Naive B cell (primary cell): Measurements from ENCODE around the gene PNLIPRP2. TPM values are rescaled to one million over a fixed set of nuclear protein-coding genes. Genes with fewer than 3 reads are reported as not detected.

ENCODE experiments used
- ATAC-seq, 2 donors: fragments of 150-1000 bp; cut with Tn5 transposase; 2 replicates each; pipeline ENCODE4 v1.10.0; 2021; ENCODE audit warnings: low read depth in 2 of 2, mild to moderate bottlenecking in 2 of 2, moderate library complexity in 2 of 2
- DNase-seq: peaks from one replicate; pipeline ENCODE4 v3.0.0; 2022
- H3K27ac Mint-ChIP-seq, 6 donors: one replicate each; pipeline ENCODE4 v1.8.0; 2020 to 2022; ENCODE audit warnings: mild to moderate bottlenecking in 6 of 6, mixed read lengths in 6 of 6, moderate library complexity in 5 of 6, inconsistent platforms in 2 of 6
- H3K27me3 Mint-ChIP-seq, 3 donors: one replicate each; pipeline ENCODE4 v1.8.0; 2021 to 2022; ENCODE audit warnings: mixed read lengths in 3 of 3, mild to moderate bottlenecking in 1 of 3
- H3K36me3 Mint-ChIP-seq, 2 donors: one replicate each; pipeline ENCODE4 v1.8.0; 2020 to 2022; ENCODE audit warnings: mixed read lengths in 2 of 2, inconsistent platforms in 1 of 2, mild to moderate bottlenecking in 1 of 2
- H3K4me1 Mint-ChIP-seq, 3 donors: one replicate each; pipeline ENCODE4 v1.8.0; 2020 to 2022; ENCODE audit warnings: mixed read lengths in 3 of 3, inconsistent platforms in 1 of 3, mild to moderate bottlenecking in 1 of 3, moderate library complexity in 1 of 3
- H3K4me3 Mint-ChIP-seq, 8 donors: one replicate each; pipeline ENCODE4 v1.8.0; 2020 to 2022; ENCODE audit warnings: mild to moderate bottlenecking in 8 of 8, mixed read lengths in 8 of 8, moderate library complexity in 8 of 8, inconsistent platforms in 2 of 8
- H3K9me3 Mint-ChIP-seq, 7 donors: one replicate each; pipeline ENCODE4 v1.8.0; 2020 to 2022; ENCODE audit warnings: mixed read lengths in 7 of 7, mild to moderate bottlenecking in 5 of 7, inconsistent platforms in 2 of 7, moderate library complexity in 1 of 7
- polyA plus RNA-seq, 6 donors: library from polyadenylated mRNA; unstranded; fragments of 300-500 nt; fragmentation: Illumina TruSeq; gene quantifications; one replicate each; pipeline ENCODE4 v1.2.3, GENCODE V29; 2021; ENCODE audit warnings: low read depth in 6 of 6

Gene PNLIPRP2
- polyA plus RNA-seq, 6 donors from 2014 or later = not detected

- DNase-seq = no peak
- Mint-ChIP-seq H3K36me3 (no peaks in the 10 kb centered on the region), H3K27ac (no peak overlapping the region), H3K4me3 (no peak overlapping the region), H3K4me1 (no peaks in the 10 kb centered on the region), H3K9me3 (peaks cover 6 to 26% (median 13%) of the 10 kb centered on the region in 7 donors), H3K27me3 (peaks cover 0 to 2% (median 0%) of the 10 kb centered on the region in 3 donors)
- no peak for ATAC-seq
These were observed 28.1 kb downstream of the PNLIPRP2 start for GRCh38 chr10:116648903-116649302.

- peaks cover 3 to 22% (median 12%) of the 10 kb centered on the region in 7 donors for H3K9me3 Mint-ChIP-seq
- peaks cover 0 to 10% (median 6%) of the 10 kb centered on the region in 3 donors for H3K27me3 Mint-ChIP-seq
- H3K4me1 Mint-ChIP-seq = no peaks in the 10 kb centered on the region
- no peak overlapping the region for H3K4me3 Mint-ChIP-seq
- ATAC-seq = no peak
- no peak for DNase-seq
- no peaks in the 10 kb centered on the region for H3K36me3 Mint-ChIP-seq
- H3K27ac Mint-ChIP-seq = no peak overlapping the region
These were observed 33.1 kb downstream of the PNLIPRP2 start for GRCh38 chr10:116653885-116654284.

DNA sequence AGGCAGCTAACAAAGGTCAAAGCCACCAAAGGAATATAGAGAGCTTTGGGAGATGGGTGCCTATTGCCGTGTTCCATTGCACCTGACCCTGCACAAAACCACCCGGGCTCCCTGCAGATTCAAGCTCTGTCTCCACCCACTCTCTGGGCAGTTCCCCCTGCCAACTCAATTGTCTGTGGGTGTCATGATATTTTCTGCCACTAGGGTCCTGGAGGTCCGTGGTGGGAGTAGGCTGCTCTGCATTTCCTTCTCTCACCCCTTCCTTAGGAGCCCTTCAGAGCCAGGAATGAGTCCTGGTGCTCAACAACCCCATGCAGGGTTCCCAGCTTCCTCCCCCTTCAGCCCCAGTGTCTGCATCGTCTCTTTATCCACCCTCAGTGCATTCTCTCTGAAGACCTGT, 34.1 kb downstream of the PNLIPRP2 start:
- Mint-ChIP-seq H3K9me3 (peaks cover 0 to 14% (median 9%) of the 10 kb centered on the region in 7 donors), H3K4me3 (no peak overlapping the region), H3K27ac (peak overlapping the region in 1 of 6 donors; percentile 38), H3K4me1 (no peaks in the 10 kb centered on the region), H3K27me3 (peaks cover 0 to 10% (median 6%) of the 10 kb centered on the region in 3 donors), H3K36me3 (no peaks in the 10 kb centered on the region)
- DNase-seq = no peak
- ATAC-seq = no peak

DNA sequence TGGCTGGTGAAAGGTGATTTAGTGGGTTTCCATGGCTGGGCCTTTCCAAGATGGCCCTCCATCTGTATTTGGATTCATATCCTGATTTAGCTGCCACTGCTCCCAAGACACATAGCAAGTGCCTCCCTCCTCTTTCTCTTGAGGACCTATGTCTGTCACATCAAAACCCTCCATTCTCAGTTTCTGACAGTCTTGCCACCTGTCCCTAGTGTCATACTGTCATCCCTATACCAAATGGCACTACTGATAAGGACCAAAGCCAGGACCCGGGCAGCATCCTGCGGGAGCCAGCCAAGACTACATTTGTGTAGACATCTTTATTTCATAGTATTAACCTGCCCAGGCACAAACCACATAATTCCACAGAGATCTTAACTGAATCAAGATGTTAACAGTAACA, 34.8 kb downstream of the PNLIPRP2 start:
- Mint-ChIP-seq H3K27ac (no peak overlapping the region), H3K9me3 (peaks cover 0 to 11% (median 6%) of the 10 kb centered on the region in 7 donors), H3K36me3 (no peaks in the 10 kb centered on the region), H3K4me3 (no peak overlapping the region), H3K4me1 (no peaks in the 10 kb centered on the region), H3K27me3 (peaks cover 0 to 10% (median 6%) of the 10 kb centered on the region in 3 donors)
- ATAC-seq (no peak), DNase-seq (no peak)

DNA sequence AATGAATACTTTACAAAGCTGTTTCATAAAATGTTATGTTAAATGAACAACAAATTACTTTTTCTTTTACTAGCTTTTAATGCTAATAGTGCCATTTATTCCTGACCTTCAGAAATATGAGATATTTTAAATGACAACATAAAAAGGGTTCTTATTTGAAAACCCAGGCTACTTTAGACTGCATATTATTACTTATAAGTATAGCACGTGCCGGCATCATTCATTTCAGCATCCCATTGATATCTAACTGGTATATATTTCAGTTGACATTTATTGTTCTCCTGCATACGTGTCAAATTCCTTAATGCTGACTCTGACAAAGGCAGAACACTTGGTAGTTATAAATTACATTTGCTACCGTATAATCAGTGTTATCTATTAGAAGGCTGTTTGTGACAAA, 35.3 kb downstream of the PNLIPRP2 start:
- no peak for ATAC-seq
- H3K27me3 Mint-ChIP-seq = peaks cover 0 to 10% (median 6%) of the 10 kb centered on the region in 3 donors

DNA sequence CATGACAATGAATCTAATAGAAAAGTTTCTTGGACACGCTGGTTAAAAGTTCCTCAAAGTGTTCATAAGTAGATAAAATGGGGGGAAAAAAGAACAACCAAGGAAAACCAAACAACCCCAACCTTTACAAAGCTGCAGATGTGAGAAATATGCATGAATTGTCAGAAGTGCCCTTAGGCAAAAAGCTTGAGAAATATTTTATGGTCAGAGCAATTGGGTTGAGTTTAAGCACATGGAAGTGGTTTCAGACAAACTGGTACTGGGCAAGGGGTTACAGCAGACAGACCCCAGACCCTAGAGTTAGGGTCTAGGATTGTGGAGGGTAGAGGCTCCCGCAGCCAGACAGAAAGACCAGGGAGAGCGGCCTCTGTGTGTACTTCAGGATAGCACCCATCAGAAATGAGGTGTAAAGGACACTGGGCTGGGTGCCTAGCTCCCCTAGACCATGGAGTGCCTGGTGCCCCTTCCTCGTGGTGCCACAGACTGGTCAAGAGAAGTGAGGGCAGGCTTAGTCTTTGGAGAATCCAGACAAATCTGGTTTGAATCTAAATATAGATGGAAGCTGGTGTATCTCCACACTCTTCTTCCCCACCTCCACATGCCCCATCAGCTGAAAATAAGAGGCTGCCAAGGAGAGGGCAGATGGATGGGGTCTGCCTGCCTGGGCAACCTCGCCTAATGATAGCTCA, 37.3 kb downstream of the PNLIPRP2 start:
- DNase-seq = no peak
- Mint-ChIP-seq H3K27ac (no peak overlapping the region), H3K36me3 (no peaks in the 10 kb centered on the region), H3K9me3 (no peaks in the 10 kb centered on the region), H3K4me1 (no peaks in the 10 kb centered on the region), H3K27me3 (peaks cover 0 to 10% (median 6%) of the 10 kb centered on the region in 3 donors), H3K4me3 (no peak overlapping the region)
- no peak for ATAC-seq

More for the DNA sequence above, 35.3 kb downstream of the PNLIPRP2 start:
- Mint-ChIP-seq H3K4me3 (no peak overlapping the region), H3K9me3 (peaks cover 0 to 7% (median 2%) of the 10 kb centered on the region in 7 donors), H3K4me1 (no peaks in the 10 kb centered on the region), H3K36me3 (no peaks in the 10 kb centered on the region), H3K27ac (no peak overlapping the region)
- DNase-seq = no peak

DNA sequence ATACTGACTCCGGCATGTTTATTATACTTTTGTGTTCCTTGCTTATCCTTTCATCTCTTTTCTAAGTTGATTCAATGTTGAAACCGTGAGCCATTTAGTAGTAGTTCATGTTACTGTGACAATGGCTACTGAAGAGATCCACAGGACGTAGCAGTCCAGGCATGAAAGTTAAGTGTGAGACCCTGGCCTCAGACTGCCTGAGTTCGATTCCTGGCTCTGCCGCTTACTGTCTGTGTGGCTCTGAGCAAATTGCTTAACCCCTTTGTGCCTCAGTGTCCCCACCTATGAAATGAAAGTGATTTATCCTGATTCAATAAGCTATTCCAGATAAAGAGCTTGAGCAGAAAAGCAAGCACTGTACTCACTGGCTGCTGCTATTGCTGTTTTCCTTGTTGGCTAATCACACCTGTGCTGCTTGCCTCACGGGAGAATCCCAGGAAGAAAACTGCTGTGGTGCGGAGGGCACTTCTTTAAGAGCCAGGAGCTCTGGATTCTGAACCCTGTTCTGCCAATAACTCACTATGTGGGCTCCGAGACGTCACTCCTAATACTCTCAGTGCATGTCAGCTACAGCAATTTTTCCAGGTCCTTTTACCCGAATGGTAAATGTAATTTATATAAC, 38.4 kb downstream of the PNLIPRP2 start:
- no peak for ATAC-seq
- no peaks in the 10 kb centered on the region for H3K4me1 Mint-ChIP-seq

DNA sequence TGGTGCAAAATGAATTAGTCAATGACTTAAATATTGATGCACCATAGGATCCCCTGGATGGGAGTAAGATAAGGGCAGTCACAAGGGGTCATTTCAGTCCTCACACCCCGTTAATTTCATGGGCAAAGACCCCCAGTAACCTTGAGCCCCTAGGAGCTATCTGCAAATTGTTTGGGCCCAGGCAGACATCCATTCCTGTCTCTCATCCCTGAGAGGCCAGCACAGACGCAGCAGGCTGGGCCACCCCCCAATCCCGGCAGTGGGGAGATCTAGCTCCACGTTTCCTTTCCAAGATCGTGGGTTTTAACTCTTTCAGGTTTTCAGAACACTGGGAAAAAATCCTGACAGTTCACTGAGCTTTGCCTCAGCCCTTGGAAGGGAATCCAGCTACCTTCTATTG, 40.1 kb downstream of the PNLIPRP2 start:
- peaks cover 0 to 6% (median 0%) of the 10 kb centered on the region in 3 donors for H3K27me3 Mint-ChIP-seq
- H3K4me3 Mint-ChIP-seq = no peak overlapping the region
- DNase-seq = no peak
- no peaks in the 10 kb centered on the region for H3K9me3 Mint-ChIP-seq
- H3K4me1 Mint-ChIP-seq = no peaks in the 10 kb centered on the region
- no peaks in the 10 kb centered on the region for H3K36me3 Mint-ChIP-seq
- H3K27ac Mint-ChIP-seq = no peak overlapping the region
- ATAC-seq = no peak

More for the DNA sequence above, 38.4 kb downstream of the PNLIPRP2 start:
- Mint-ChIP-seq H3K27me3 (peaks cover 0 to 10% (median 6%) of the 10 kb centered on the region in 3 donors), H3K4me3 (no peak overlapping the region), H3K36me3 (no peaks in the 10 kb centered on the region), H3K27ac (peak overlapping the region in 1 of 6 donors; percentile 71), H3K9me3 (no peaks in the 10 kb centered on the region)
- no peak for DNase-seq

GRCh38 chr10:116663342-116663741, 42.6 kb downstream of the PNLIPRP2 start:
- Mint-ChIP-seq H3K36me3 (no peaks in the 10 kb centered on the region), H3K27me3 (no peaks in the 10 kb centered on the region), H3K27ac (no peak overlapping the region), H3K4me3 (no peak overlapping the region), H3K4me1 (no peaks in the 10 kb centered on the region), H3K9me3 (peaks cover 0 to 5% (median 0%) of the 10 kb centered on the region in 7 donors)
- DNase-seq = no peak
- ATAC-seq = no peak

- ATAC-seq = no peak
- H3K36me3 Mint-ChIP-seq = no peaks in the 10 kb centered on the region
- H3K4me1 Mint-ChIP-seq = no peaks in the 10 kb centered on the region
- H3K4me3 Mint-ChIP-seq = no peak overlapping the region
- peaks cover 0 to 7% (median 7%) of the 10 kb centered on the region in 3 donors for H3K27me3 Mint-ChIP-seq
- no peak for DNase-seq
- H3K27ac Mint-ChIP-seq = no peak overlapping the region
- H3K9me3 Mint-ChIP-seq = peaks cover 0 to 5% (median 0%) of the 10 kb centered on the region in 7 donors
These were observed 43.9 kb downstream of the PNLIPRP2 start for GRCh38 chr10:116664631-116665030.

GRCh38 chr10:116665541-116666125, 44.9 kb downstream of the PNLIPRP2 start:
- Mint-ChIP-seq H3K4me1 (no peaks in the 10 kb centered on the region), H3K36me3 (no peaks in the 10 kb centered on the region), H3K27me3 (peaks cover 0 to 11% (median 11%) of the 10 kb centered on the region in 3 donors), H3K4me3 (no peak overlapping the region), H3K27ac (no peak overlapping the region), H3K9me3 (peaks cover 0 to 5% (median 2%) of the 10 kb centered on the region in 7 donors)
- ATAC-seq (no peak), DNase-seq (no peak)

DNA sequence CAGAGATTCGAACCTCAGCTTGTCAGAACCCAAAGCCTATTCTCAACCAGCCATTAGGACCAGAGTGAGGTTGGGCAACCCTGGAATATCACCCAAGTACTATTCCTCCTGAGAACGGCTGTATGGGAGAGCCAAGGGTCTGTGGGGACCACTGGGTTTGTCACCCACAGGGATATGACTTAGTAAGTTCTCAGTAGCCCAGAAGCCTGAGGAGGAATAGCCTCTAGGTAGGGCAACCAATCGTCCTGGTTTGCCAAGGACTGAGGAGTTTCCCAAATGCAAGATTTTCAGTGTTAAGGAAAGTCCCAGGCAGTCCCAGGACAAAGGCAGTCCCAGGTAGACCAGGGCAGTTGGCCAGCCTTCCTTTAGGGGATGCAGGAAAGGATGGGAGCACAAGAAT, 46.7 kb downstream of the PNLIPRP2 start:
- H3K36me3 Mint-ChIP-seq = no peaks in the 10 kb centered on the region
- no peak overlapping the region for H3K4me3 Mint-ChIP-seq
- H3K27me3 Mint-ChIP-seq = peaks cover 9 to 14% (median 14%) of the 10 kb centered on the region in 3 donors
- H3K9me3 Mint-ChIP-seq = peaks cover 0 to 5% (median 2%) of the 10 kb centered on the region in 7 donors
- ATAC-seq (no peak), DNase-seq (no peak)
- no peak overlapping the region for H3K27ac Mint-ChIP-seq
- no peaks in the 10 kb centered on the region for H3K4me1 Mint-ChIP-seq

- ATAC-seq (no peak), DNase-seq (no peak)
- peaks cover 9 to 14% (median 14%) of the 10 kb centered on the region in 3 donors for H3K27me3 Mint-ChIP-seq
- H3K4me3 Mint-ChIP-seq = no peak overlapping the region
- H3K36me3 Mint-ChIP-seq = no peaks in the 10 kb centered on the region
- peaks cover 0 to 5% (median 2%) of the 10 kb centered on the region in 7 donors for H3K9me3 Mint-ChIP-seq
- H3K4me1 Mint-ChIP-seq = no peaks in the 10 kb centered on the region
- H3K27ac Mint-ChIP-seq = no peak overlapping the region
These were observed 47.3 kb downstream of the PNLIPRP2 start for GRCh38 chr10:116668018-116668417.

DNA sequence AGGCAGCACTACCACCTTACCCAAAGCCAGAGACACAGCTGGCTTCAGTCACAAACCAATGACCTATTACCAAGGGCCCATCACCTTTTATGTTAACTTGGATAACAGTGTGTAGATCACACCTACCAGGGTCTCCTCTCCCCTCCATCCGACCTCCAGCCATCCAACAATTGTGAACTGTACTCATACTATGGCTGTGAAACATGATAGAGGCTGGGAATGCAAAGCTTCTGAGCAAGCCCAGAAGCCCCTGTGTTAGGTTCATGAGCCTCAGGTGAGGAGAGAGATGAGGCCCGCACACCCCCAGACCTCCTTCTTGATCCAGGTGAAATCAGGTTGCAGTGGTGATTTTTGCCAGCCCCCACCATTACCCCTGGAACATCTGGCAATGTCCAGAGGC, 47.7 kb downstream of the PNLIPRP2 start:
- no peaks in the 10 kb centered on the region for H3K36me3 Mint-ChIP-seq
- ATAC-seq (no peak), DNase-seq (no peak)
- H3K27ac Mint-ChIP-seq = no peak overlapping the region
- peaks cover 9 to 14% (median 14%) of the 10 kb centered on the region in 3 donors for H3K27me3 Mint-ChIP-seq
- H3K4me3 Mint-ChIP-seq = no peak overlapping the region
- no peaks in the 10 kb centered on the region for H3K4me1 Mint-ChIP-seq
- H3K9me3 Mint-ChIP-seq = peaks cover 0 to 5% (median 2%) of the 10 kb centered on the region in 7 donors
